ENCODE data around the gene SLC22A23.

The SLC22A23 gene

DNA sequence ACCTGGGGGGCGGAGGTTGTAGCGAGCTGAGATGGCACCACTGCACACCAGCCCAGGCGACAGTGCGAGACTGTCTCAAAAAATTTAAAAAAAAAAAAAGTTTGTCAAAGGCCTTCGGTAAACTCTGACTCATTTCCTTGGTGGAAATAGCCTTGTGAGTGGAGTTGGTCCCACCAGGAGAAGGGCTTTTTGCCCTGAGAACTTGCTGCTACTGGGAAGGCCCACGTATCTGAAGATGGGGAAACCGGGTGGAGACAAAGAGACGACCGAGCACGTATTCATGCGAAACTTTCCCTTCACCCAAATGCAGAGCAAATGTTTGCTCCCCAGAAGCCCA is 51.7 kb downstream of the SLC22A23 start:
- DNase-seq (ENCODE audit: low read depth in 2 of 2): no peak

DNA sequence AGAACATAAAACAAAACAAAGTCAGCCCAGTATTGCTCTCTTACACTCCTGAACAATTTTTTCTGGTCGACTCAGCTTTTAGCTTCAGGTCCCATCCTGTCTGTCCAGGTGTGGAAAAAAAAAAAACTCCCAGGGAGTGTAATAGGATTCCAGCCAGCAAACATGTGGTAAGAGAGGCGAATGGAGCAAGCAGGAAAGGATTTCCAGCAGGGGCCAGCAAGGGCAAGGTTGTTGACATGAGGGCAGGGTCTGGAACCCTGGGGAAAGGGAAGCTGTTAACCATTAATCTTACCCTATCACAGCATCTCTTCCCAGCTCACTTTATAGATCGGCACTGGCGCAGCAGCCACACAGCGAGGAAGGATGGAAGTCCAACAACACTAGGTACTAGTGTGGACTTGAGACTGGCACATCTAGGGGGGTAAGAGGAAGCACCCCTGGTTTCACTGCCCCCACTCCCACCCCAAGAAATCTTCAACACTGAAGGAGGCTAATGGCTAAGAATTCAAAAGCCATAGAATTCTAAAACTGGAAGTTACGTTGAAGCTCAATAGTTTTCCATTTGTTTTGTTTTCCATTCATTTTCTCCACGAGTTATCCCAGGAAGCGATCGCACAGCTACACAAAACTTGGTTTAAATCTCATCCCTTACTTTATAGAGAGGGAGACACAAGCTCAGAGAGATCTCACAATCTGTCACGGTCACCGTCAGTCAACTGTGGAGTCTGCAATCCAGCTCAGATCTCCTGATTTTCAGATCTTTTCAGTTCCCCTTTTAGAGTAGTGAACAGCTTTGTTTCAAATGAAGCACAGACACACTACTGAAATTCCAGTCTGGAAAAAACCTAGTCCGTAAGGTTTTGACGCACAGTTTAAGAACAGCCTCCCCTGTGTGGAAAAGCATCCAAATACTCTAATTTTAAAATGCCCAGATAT is 53.3 kb downstream of the SLC22A23 start:
- no peak for DNase-seq (ENCODE audit: low read depth in 2 of 2)

DNA sequence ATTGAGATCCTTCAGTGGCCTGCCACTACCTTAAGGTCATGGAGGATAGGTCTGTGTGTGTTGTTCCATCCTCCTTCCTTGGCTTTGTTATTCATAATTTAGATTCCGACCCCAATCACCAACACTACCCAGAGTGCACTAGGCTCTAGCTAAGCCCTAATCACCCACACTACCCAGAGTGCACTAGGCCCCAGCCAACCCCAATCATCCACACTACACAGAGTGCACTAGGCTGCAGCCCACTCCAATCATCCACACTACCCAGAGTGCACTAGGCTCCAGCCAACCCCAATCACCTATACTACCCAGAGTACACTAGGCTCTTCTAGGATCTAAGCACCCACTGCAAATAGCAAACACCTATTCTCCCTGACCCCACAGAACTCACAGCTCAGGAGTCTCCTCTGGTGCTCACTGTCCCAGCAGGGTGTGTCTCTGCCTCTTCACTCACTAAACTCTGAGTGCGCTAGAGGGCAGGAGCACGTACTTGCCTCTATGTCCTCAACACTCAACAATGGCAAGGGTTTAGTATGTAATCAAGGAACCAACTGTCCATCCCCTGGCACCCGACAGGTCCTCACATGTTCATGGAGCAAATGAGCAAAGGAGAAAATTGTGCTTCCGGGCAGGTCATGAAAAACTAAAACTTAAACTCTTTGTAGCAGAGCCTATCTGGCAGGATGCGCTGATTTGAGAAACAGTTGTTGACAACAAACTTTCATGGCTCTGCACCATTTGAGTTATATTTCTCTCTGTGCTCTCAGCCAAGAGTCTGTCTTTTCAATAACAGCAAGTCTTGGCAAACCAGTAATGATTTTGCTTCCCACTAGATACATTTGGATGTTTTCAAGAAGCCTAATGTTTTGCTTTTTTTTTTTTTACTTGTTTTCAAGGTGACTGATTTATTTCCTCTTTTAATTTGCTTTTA is 54.3 kb downstream of the SLC22A23 start:
- no peak for DNase-seq (ENCODE audit: low read depth in 2 of 2)

GRCh38 chr6:3400162-3400561 is 56.7 kb downstream of the SLC22A23 start:
- no peak for DNase-seq (ENCODE audit: low read depth in 2 of 2)

DNA sequence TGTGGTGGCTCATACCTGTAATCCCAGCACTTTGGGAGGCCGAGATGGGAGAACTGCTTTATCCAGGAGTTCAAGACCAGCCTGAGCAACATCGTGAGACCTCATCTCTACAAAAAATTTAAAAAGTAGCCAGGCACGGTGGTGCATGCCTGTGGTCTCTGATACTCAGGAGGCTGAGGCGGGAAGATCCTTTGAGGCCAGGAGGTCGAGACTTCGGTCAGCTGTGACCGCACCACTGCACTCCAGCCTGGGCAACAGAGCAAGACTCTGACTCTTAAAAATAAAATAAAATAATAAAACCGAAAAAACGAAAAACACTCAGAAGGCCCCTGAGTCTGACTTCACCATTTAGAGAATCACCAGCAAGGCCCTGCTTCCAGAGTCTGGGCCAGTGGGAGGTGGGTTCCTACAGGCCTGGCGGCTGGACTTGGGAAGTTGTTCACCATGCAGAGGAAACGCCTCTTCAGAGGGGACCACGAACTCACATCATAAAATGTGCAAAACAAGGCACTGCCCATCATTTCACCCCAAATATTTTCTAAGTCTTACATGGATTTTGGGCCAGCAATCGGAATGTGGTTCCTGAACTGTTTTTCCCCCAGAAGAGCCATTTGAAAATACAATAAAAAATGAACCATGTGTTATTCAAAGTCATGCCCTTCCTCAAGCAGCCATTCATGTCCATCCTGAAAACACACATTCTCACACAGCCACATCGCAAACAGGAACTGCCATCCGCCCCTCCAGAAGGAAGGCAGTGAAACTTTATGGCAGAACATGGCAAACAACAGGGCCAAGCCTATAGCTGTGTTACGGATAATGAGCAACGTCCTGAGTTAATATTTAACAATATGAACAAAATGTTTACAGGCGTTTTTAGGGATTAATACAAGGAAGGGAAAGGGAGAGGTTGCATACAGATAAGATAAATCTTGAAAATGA is 57.8 kb downstream of the SLC22A23 start:
- no peak for DNase-seq (ENCODE audit: low read depth in 2 of 2)

DNA sequence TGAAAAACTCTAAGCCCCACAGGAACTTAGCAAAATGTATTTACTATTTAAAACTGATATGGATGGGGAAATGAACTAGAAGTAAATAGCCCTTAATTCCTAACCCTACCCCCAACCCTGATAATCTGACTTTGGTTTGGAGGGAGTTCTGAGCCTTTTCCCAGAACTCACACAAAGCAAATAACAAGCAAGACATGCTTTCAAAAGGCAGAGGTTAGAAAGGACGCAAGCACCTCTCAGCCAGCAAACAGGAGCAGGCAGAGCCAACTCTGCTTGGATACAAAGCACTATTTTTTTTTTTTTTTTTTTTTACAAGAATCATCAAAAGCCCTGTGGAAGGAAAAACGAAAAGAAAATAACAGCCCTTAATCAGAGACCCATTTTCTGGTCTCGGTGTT is 58.7 kb downstream of the SLC22A23 start:
- DNase-seq (ENCODE audit: low read depth in 2 of 2): no peak

DNA sequence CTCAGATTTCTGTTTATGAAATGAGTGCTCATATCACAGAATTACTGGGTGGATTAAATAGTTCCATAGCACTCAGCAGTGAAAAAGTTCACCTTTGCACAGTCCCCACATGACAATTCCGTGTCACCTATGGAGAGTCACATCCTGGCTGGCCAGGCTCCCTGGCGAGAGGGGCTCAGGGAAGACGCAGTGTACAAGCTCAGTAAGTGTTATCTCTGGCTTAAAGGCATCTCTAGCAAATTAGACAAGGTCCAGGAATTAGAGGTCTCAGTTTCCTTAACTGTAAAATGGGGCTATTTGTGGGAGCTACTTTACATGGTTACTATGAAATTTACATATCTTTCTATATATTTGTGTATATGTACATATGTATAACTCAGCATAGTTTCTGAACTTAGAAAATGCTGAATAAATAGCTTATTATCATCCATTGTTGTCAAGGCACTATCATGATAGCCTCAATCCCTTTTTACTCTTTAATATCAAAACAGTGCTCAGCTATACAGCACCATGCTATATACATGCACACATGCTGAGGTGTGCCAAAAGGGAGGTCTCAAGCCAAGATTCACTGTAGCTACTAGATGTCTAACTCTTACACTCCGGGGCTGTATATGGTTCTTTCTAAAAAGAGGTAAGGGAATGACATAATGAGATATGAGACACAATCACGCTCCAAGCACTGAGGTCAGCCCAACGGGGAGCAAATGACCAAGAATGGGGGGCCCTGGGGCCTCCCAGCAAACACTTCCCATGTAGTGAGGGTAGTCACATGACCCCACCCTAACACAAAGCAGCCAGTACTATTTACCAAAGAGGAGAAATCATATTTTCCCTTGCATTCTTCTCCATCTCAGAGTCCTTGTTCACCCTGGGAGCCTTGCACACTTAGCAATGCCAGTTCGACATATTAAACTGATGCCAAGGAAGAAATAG is 59.4 kb downstream of the SLC22A23 start:
- DNase-seq (ENCODE audit: low read depth in 2 of 2): no peak

GRCh38 chr6:3396503-3397180 is 60.2 kb downstream of the SLC22A23 start:
- DNase-seq (ENCODE audit: low read depth in 2 of 2): no peak

GRCh38 chr6:3394671-3395070 is 62.2 kb downstream of the SLC22A23 start:
- no peak for DNase-seq (ENCODE audit: low read depth in 2 of 2)

DNA sequence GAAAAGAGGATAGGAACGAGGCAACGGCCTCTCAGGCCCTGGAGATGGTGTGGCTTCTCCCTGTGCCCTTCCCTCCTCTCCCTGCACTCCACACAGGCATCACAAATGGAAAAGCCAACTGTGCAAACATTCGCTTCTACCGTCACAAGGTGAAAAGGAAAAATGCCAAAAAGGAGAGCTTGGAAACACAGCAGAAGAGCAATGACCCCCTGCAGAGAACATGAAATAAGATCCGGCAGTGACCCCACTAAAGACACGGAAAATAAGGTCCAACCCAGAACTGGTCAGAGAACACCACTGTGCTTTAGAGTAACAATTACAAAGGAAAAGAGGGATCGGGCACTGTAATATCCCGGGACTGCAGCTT is 63.0 kb downstream of the SLC22A23 start:
- no peak for DNase-seq (ENCODE audit: low read depth in 2 of 2)

GRCh38 chr6:3392930-3393835 is 63.7 kb downstream of the SLC22A23 start:
- no peak for DNase-seq (ENCODE audit: low read depth in 2 of 2)

DNA sequence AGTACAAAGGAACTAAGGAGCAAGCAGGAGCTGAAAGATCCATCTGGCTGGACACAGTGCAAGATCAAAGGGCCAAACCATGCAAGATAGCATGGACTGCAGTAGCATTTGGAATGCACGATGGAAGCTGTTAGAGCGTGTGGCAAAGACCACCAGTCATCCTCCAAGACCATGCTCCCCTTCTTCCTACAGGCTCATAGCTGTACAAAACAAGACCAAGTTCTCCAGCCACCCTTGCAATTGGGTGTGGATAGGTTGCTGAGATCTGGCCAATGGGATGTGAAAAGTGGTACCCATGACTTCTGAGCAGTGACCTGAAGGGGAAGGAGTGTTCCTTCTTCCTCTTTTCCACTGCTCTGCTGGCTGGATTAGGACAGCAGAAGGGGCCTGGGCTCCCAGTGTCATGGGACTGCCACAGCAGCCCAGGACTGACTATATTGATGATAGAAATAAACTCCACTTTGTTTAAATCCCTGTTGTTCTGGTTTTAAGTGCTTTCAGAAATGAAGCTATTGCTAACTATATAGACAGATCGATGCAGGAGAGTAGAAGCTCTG is 64.9 kb downstream of the SLC22A23 start:
- DNase-seq (ENCODE audit: low read depth in 2 of 2): no peak

- no peak for DNase-seq (ENCODE audit: low read depth in 2 of 2)
These were observed 66.2 kb downstream of the SLC22A23 start for GRCh38 chr6:3390698-3391097.

GRCh38 chr6:3389390-3390167 is 67.3 kb downstream of the SLC22A23 start:
- DNase-seq (ENCODE audit: low read depth in 2 of 2): no peak

- no peak for DNase-seq (ENCODE audit: low read depth in 2 of 2)
These were observed 68.1 kb downstream of the SLC22A23 start for GRCh38 chr6:3388786-3389185.

GRCh38 chr6:3386374-3386857 is 70.4 kb downstream of the SLC22A23 start:
- DNase-seq (ENCODE audit: low read depth in 2 of 2): no peak

- DNase-seq (ENCODE audit: low read depth in 2 of 2): no peak
These were observed 71.1 kb downstream of the SLC22A23 start for GRCh38 chr6:3385660-3386151.
